Gastrocnemius medialis (tissue), 4 donors: ENCODE results near the gene MYO3B. TPM values are rescaled to one million over a fixed set of nuclear protein-coding genes. Genes with fewer than 3 reads are reported as not detected.

Experiments used
- ATAC-seq, 2 donors: fragments of 150-250 bp; one replicate each; pipeline ENCODE4 v1.9.1; 2016
- DNase-seq, 2 donors: peaks; one replicate each; pipeline ENCODE4 v3.0.0-alpha.2; 2019
- H3K27ac ChIP-seq, 4 donors: fragments of 200-600 bp; sonication (generic); 1 replicate in 1 of 4; 2 replicates in 3 of 4; pipeline ENCODE4 v1.5.1; 2016 to 2018; ENCODE audit warnings: mild to moderate bottlenecking in 2 of 4, moderate library complexity in 1 of 4
- H3K27me3 ChIP-seq, 3 donors: fragments of 200-600 bp; sonication (generic) in 2 of 3; 1 replicate in 1 of 3; 2 replicates in 2 of 3; pipeline versions ENCODE4 v1.5.1 to v1.6.0; 2016 to 2019; ENCODE audit warnings: mild to moderate bottlenecking in 1 of 3, moderate library complexity in 1 of 3
- H3K36me3 ChIP-seq, 2 donors: fragments of 200-600 bp; sonication (generic) in 1 of 2; one replicate each; pipeline ENCODE4 v1.5.1; 2017 to 2018
- H3K4me1 ChIP-seq, 2 donors: fragments of 200-600 bp; sonication (generic) in 1 of 2; one replicate each; pipeline ENCODE4 v1.5.1; 2016 to 2017; ENCODE audit warnings: mild to moderate bottlenecking in 2 of 2
- H3K4me3 ChIP-seq, 4 donors: fragments of 200-600 bp; sonication (generic) in 3 of 4; 1 replicate in 1 of 4; 2 replicates in 3 of 4; pipeline ENCODE4 v1.5.1; 2016 to 2019; ENCODE audit warnings: mild to moderate bottlenecking in 2 of 4
- H3K9me3 ChIP-seq, 3 donors: fragments of 200-600 bp; sonication (generic) in 2 of 3; 1 replicate in 1 of 3; 2 replicates in 2 of 3; pipeline ENCODE4 v1.5.1; 2016 to 2019
- CTCF ChIP-seq, 5 experiments: fragments of 450-650 bp in 3 of 5; fragments of 200-600 bp in 2 of 5; sonication (generic) in 2 of 5; IDR thresholded peaks in 4 of 5; conservative IDR thresholded peaks in 1 of 5; 1 replicate in 4 of 5; 2 replicates in 1 of 5; pipeline ENCODE4 v1.5.1; 2016 to 2019; ENCODE audit warnings: antibody characterized with exemption in 5 of 5, mild to moderate bottlenecking in 3 of 5, moderate library complexity in 3 of 5
- POLR2A ChIP-seq, 2 donors: fragments of 450-650 bp; IDR thresholded peaks; one replicate each; pipeline ENCODE4 v1.6.1; 2017; ENCODE audit warnings: antibody characterized with exemption in 2 of 2, mild to moderate bottlenecking in 2 of 2, moderate library complexity in 2 of 2
- in situ Hi-C, 4 donors: fragments of 200-750 bp; cut with MboI; loops; one replicate each; pipeline versions ENCODE4 v1.15.0 to v1.8.0; 2017; ENCODE audit warnings: low sequenced_read_pairs in 4 of 4
- intact Hi-C: fragments of 100-400 bp; cut with DNase I; formaldehyde crosslinking; loops from one replicate; pipeline ENCODE4 v1.15.1; 2023; ENCODE audit warnings: low total_unique reads
- total RNA-seq, 4 donors: library from RNA; depleted of rRNA; stranded (reverse); fragments of >200 nt; gene quantifications; one replicate each; pipeline versions ENCODE4 v1.1.0 to v1.2.3, GENCODE V29; 2016

The MYO3B gene
- total RNA-seq, 4 donors from 2014 or later = 0.07 to 0.27 TPM; not detected in 2

GRCh38 chr2:170365686-170366085 is 187.7 kb downstream of the MYO3B start:
- TF ChIP-seq CTCF (IDR thresholded peaks at IDR 0.05 in 4 of 5, conservative IDR thresholded peaks at IDR 0.05 in 1 of 5) (no peak), POLR2A (IDR thresholded peaks at IDR 0.05) (no peak)
- no peaks in the 10 kb centered on the region for H3K9me3 ChIP-seq
- no peaks in the 10 kb centered on the region for H3K36me3 ChIP-seq
- H3K27ac ChIP-seq = no peak overlapping the region
- ATAC-seq (no peak), DNase-seq (no peak)
- no peaks in the 10 kb centered on the region for H3K4me1 ChIP-seq
- intact Hi-C loops = loop anchor here (10.0 kb wide), 1 partner anchor 131 kb away; no protein-coding TSS in a partner anchor
- no peak overlapping the region for H3K4me3 ChIP-seq
- in situ Hi-C loops = loop anchor here in 1 of 4 donors (10.0 kb wide), 1 partner anchor 449 kb away; the partner anchor contains the start of gene GAD1
- peaks cover 0 to 24% (median 7%) of the 10 kb centered on the region in 3 donors for H3K27me3 ChIP-seq

DNA sequence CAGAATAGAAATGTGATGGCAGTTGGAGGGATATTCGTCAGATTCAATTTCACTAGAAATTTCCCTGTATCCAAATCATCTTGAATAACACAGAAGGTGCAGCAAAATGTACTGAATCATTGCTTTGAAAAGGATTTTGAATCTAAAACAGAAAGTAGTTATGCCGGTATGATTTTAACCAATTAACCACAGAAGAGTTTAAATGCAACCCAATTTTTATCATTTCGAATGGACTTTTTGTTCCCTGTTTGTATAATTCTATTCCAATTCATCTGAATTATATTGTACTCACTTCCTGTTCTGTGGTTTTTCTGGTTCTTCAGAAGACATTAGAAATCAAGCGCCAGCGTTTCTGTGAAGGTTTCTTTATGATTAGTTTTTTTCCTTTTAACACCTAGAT is 190.4 kb downstream of the MYO3B start:
- in situ Hi-C loops = loop anchor here in 1 of 4 donors (10.0 kb wide), 1 partner anchor 446 kb away; the partner anchor contains the start of gene GAD1
- no peaks in the 10 kb centered on the region for H3K36me3 ChIP-seq
- peaks cover 0 to 26% (median 7%) of the 10 kb centered on the region in 3 donors for H3K27me3 ChIP-seq
- H3K4me3 ChIP-seq = no peak overlapping the region
- intact Hi-C loops = loop anchor here (10.0 kb wide), 1 partner anchor 134 kb away; no protein-coding TSS in a partner anchor
- no peaks in the 10 kb centered on the region for H3K4me1 ChIP-seq
- TF ChIP-seq POLR2A (IDR thresholded peaks at IDR 0.05) (no peak), CTCF (IDR thresholded peaks at IDR 0.05 in 4 of 5, conservative IDR thresholded peaks at IDR 0.05 in 1 of 5) (no peak)
- no peak overlapping the region for H3K27ac ChIP-seq
- DNase-seq (no peak), ATAC-seq (no peak)
- H3K9me3 ChIP-seq = no peaks in the 10 kb centered on the region

DNA sequence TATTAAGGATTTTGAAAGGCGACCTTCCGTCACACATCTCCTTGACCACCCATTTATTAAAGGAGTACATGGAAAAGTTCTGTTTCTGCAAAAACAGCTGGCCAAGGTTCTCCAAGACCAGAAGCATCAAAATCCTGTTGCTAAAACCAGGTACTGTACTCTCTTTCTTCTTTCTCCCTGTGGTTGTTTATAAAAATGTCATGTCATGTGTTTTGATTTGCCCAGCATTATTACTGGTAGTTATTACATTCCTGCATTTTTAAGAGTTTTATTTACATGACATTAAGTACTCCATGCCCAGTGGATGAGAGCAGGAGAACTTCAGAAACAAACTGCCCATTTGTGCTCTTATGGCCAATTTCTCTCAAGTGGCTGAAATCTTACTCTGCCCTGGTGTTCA is 191.3 kb downstream of the MYO3B start:
- peaks cover 0 to 26% (median 7%) of the 10 kb centered on the region in 3 donors for H3K27me3 ChIP-seq
- H3K27ac ChIP-seq = no peak overlapping the region
- intact Hi-C loops (loop anchor here (10.0 kb wide), 1 partner anchor 134 kb away; no protein-coding TSS in a partner anchor), in situ Hi-C loops (loop anchor here in 1 of 4 donors (10.0 kb wide), 1 partner anchor 446 kb away; the partner anchor contains the start of gene GAD1)
- TF ChIP-seq CTCF (IDR thresholded peaks at IDR 0.05 in 4 of 5, conservative IDR thresholded peaks at IDR 0.05 in 1 of 5) (no peak), POLR2A (IDR thresholded peaks at IDR 0.05) (no peak)
- no peak for DNase-seq
- no peak for ATAC-seq
- H3K4me3 ChIP-seq = no peak overlapping the region
- H3K36me3 ChIP-seq = no peaks in the 10 kb centered on the region
- no peaks in the 10 kb centered on the region for H3K9me3 ChIP-seq
- no peaks in the 10 kb centered on the region for H3K4me1 ChIP-seq

GRCh38 chr2:170369894-170370293 is 191.9 kb downstream of the MYO3B start:
- in situ Hi-C loops (loop anchor here in 2 of 4 donors (10.0 kb wide), 1 partner anchor 445 kb away; the partner anchor contains the start of gene GAD1 (in 2 of the 2)), intact Hi-C loops (loop anchor here (10.0 kb wide), 1 partner anchor 135 kb away; no protein-coding TSS in a partner anchor)
- H3K9me3 ChIP-seq = no peaks in the 10 kb centered on the region
- ATAC-seq (no peak), DNase-seq (no peak)
- no peak overlapping the region for H3K4me3 ChIP-seq
- no peaks in the 10 kb centered on the region for H3K4me1 ChIP-seq
- no peak for TF ChIP-seq POLR2A (IDR thresholded peaks at IDR 0.05)
- peak in 3 of 5 experiments; percentile 12 to 14 (median 13) for TF ChIP-seq CTCF (IDR thresholded peaks at IDR 0.05 in 4 of 5, conservative IDR thresholded peaks at IDR 0.05 in 1 of 5)
- peaks cover 0 to 23% (median 7%) of the 10 kb centered on the region in 3 donors for H3K27me3 ChIP-seq
- no peaks in the 10 kb centered on the region for H3K36me3 ChIP-seq
- H3K27ac ChIP-seq = no peak overlapping the region
